MCF 10A (cell line): ENCODE results near the gene PKIB. TPM values are rescaled to one million over a fixed set of nuclear protein-coding genes. Genes with fewer than 3 reads are reported as not detected.

Experiments used
- BruUV-seq: library from RNA; stranded (reverse); fragments of 400-500 nt; replicated peaks from 2 replicates; lab custom pipeline; 2021; lab: Mats Ljungman, UMichigan
- CTCF ChIA-PET: fragments of 300-600 bp; sonication (Branson Sonifier 250); formaldehyde crosslinking; extraction: SDS; loops from one replicate; lab custom pipeline; 2021; ENCODE audit warnings: antibody characterized with exemption, inconsistent platforms; lab: Yijun Ruan, JAX
- POLR2A ChIA-PET: fragments of 300-600, 350-650 bp; sonication (Branson Sonifier 250); formaldehyde crosslinking; extraction: SDS; loops from one replicate; lab custom pipeline; 2020; ENCODE audit warnings: antibody characterized with exemption, inconsistent platforms; lab: Yijun Ruan, JAX
- DNase-seq: peaks from one replicate; pipeline ENCODE4 v3.0.0-alpha.2; 2018; ENCODE audit not compliant: unreplicated experiment
- H3K27ac Mint-ChIP-seq: one replicate; pipeline ENCODE4 v1.8.0; 2022; ENCODE audit warnings: mild to moderate bottlenecking, low read depth, mixed read lengths; ENCODE audit not compliant: unreplicated experiment
- H3K27me3 Mint-ChIP-seq: one replicate; pipeline ENCODE4 v1.8.0; 2022; ENCODE audit warnings: mixed read lengths; ENCODE audit not compliant: insufficient read depth, unreplicated experiment
- H3K36me3 Mint-ChIP-seq: one replicate; pipeline ENCODE4 v1.8.0; 2022; ENCODE audit warnings: mild to moderate bottlenecking, moderate library complexity, mixed read lengths; ENCODE audit not compliant: insufficient read depth, unreplicated experiment
- H3K4me1 Mint-ChIP-seq: one replicate; pipeline ENCODE4 v1.8.0; 2022; ENCODE audit warnings: mixed read lengths; ENCODE audit not compliant: insufficient read depth, unreplicated experiment
- H3K4me3 Mint-ChIP-seq: one replicate; pipeline ENCODE4 v1.8.0; 2022; ENCODE audit warnings: mild to moderate bottlenecking, moderate library complexity, mixed read lengths; ENCODE audit not compliant: unreplicated experiment
- H3K9me3 Mint-ChIP-seq: one replicate; pipeline ENCODE4 v1.8.0; 2022; ENCODE audit warnings: mixed read lengths; ENCODE audit not compliant: unreplicated experiment
- intact Hi-C: fragments of 100-400 bp; cut with micrococcal nuclease; formaldehyde crosslinking; loops from 2 replicates; pipeline ENCODE4 v1.14.1; 2022
- total RNA-seq: library from RNA; stranded (reverse); gene quantifications from 2 replicates; pipeline ENCODE4 v1.2.3, GENCODE V29; 2022
- TF ChIP-seq, protein P1 (sequence below): fragments of 200-600 bp; IDR thresholded peaks from one replicate; pipeline ENCODE4 v1.8.0; 2022; ENCODE audit warnings: antibody characterized with exemption, mild to moderate bottlenecking; ENCODE audit not compliant: unreplicated experiment

Gene PKIB
- total RNA-seq, 1 experiment from 2014 or later, result 6.0 TPM

GRCh38 chr6:122676688-122677087 is 66.5 kb downstream of the PKIB start:
- Mint-ChIP-seq H3K4me3 (no peak overlapping the region), H3K27ac (no peak overlapping the region), H3K9me3 (no peaks in the 10 kb centered on the region), H3K4me1 (peaks cover 14% of the 10 kb centered on the region), H3K27me3 (no peaks in the 10 kb centered on the region), H3K36me3 (no peaks in the 10 kb centered on the region)
- no peak for DNase-seq
- TF ChIP-seq, protein P1, sequence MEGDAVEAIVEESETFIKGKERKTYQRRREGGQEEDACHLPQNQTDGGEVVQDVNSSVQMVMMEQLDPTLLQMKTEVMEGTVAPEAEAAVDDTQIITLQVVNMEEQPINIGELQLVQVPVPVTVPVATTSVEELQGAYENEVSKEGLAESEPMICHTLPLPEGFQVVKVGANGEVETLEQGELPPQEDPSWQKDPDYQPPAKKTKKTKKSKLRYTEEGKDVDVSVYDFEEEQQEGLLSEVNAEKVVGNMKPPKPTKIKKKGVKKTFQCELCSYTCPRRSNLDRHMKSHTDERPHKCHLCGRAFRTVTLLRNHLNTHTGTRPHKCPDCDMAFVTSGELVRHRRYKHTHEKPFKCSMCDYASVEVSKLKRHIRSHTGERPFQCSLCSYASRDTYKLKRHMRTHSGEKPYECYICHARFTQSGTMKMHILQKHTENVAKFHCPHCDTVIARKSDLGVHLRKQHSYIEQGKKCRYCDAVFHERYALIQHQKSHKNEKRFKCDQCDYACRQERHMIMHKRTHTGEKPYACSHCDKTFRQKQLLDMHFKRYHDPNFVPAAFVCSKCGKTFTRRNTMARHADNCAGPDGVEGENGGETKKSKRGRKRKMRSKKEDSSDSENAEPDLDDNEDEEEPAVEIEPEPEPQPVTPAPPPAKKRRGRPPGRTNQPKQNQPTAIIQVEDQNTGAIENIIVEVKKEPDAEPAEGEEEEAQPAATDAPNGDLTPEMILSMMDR, result no peak
- intact Hi-C loops, result no loop called here
- ChIA-PET POLR2A (interaction anchor here (0.6 to 1.2 kb wide), 3 partner anchors 19 to 65 kb away, joined by 3 to 4 read pairs (median 3); no protein-coding TSS in a partner anchor), CTCF (interaction anchor here (0.8 kb wide), 1 partner anchor 14 kb away, joined by 3 read pairs; no protein-coding TSS in a partner anchor)
- no TSS peak for BruUV-seq

GRCh38 chr6:122677406-122677805 is 67.2 kb downstream of the PKIB start:
- intact Hi-C loops, result no loop called here
- DNase-seq, result no peak
- TF ChIP-seq, protein P1, result no peak
- BruUV-seq, result no TSS peak
- Mint-ChIP-seq H3K4me3 (no peak overlapping the region), H3K27me3 (no peaks in the 10 kb centered on the region), H3K9me3 (no peaks in the 10 kb centered on the region), H3K4me1 (peaks cover 14% of the 10 kb centered on the region), H3K27ac (no peak overlapping the region), H3K36me3 (no peaks in the 10 kb centered on the region)
- POLR2A ChIA-PET, result interaction anchor here (0.6 kb wide), 1 partner anchor 65 kb away, joined by 3 read pairs; no protein-coding TSS in a partner anchor
- CTCF ChIA-PET, result interaction anchor here (1.5 kb wide), 1 partner anchor 50 kb away, joined by 5 read pairs; no protein-coding TSS in a partner anchor

GRCh38 chr6:122678841-122679240 is 68.6 kb downstream of the PKIB start:
- Mint-ChIP-seq H3K27me3 (no peaks in the 10 kb centered on the region), H3K4me3 (no peak overlapping the region), H3K27ac (no peak overlapping the region), H3K36me3 (no peaks in the 10 kb centered on the region), H3K4me1 (peaks cover 9% of the 10 kb centered on the region), H3K9me3 (no peaks in the 10 kb centered on the region)
- BruUV-seq, result no TSS peak
- ChIA-PET POLR2A (interaction anchor here (0.6 kb wide), 1 partner anchor 950 kb away, joined by 3 read pairs; no protein-coding TSS in a partner anchor), CTCF (interaction anchor here (1.0 kb wide), 1 partner anchor 160 kb away, joined by 3 read pairs; no protein-coding TSS in a partner anchor)
- TF ChIP-seq, protein P1, result no peak
- intact Hi-C loops, result no loop called here
- DNase-seq, result no peak

DNA sequence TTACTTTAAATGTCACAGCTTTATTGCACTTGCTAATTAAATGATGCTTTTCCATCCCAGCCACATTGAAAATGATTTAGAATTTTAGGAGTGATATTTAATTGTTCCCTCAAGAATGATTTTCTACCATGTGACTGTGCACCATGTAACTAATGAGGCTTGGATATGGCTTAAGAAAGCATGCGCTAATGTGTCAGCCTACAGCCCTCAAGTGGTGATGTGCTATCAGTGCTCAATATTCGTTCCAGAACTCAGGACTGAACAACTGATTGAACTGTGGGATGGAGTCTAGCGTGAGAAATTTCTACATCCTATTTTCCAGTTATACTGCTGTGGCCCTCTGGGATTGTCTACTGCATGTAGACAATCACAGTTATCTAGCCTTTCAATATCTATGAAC is 71.5 kb downstream of the PKIB start:
- TF ChIP-seq, protein P1, result no peak
- no TSS peak for BruUV-seq
- ChIA-PET CTCF (interaction anchor here (0.6 to 1.0 kb wide), 2 partner anchors 71 to 109 kb away, joined by 3 read pairs; partner anchors contain the start of gene PKIB), POLR2A (no interaction called here)
- no peaks in the 10 kb centered on the region for H3K27me3 Mint-ChIP-seq
- H3K4me1 Mint-ChIP-seq, result peaks cover 6% of the 10 kb centered on the region
- DNase-seq, result no peak
- H3K9me3 Mint-ChIP-seq, result no peaks in the 10 kb centered on the region
- intact Hi-C loops, result no loop called here
- no peak overlapping the region for H3K4me3 Mint-ChIP-seq
- no peak overlapping the region for H3K27ac Mint-ChIP-seq
- H3K36me3 Mint-ChIP-seq, result no peaks in the 10 kb centered on the region
